ENCODE results near the gene SP1. TPM values are rescaled to one million over a fixed set of nuclear protein-coding genes. Genes with fewer than 3 reads are reported as not detected.

Gene SP1
- total RNA-seq, 1 donor from 2014 or later = 30.3 TPM

DNA sequence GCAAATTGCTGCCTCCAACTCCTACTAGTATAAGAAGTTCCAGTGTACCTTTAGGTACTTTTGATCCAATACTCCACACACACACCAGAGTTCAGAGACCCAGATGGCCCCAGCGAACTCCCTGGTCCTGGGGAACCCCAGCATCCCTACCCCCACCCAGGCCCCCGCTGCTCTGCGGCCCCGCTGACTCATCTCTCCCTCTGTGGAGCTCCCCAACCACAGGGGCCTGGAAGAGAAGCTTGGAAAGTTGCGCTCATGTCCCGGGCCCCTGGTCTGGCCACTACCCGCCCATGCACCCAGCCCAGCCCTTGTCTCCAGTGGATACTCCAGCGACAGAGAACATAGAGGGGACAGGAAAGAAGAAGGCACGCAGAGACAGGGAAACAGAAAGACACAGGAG, 39.6 kb upstream of the SP1 start:
- no peak overlapping the region for H3K4me3 ChIP-seq (ENCODE audit: low read length in 3 of 3)

DNA sequence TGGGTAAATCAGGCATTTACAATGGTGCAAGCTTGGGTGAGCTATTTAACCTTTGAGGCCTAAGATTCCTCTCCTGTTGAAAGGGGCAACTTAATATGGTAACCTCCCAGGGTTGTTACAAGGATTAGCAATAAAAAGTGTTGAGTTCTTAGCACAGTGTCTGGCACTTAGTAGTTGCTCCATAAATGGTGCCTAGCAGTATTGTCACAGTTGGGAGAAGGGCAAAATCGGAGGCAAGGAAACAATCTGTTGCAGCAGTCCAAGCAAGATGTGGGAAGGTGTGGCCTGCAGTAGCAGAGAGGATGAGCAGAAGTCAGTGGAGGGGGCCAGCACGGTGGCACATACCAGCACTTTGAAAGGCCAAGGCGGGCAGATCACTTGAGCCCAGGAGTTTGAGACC, 36.5 kb upstream of the SP1 start:
- Histone ChIP-seq H3K4me1 (ENCODE audit: control insufficient read depth in 3 of 3, insufficient read depth in 3 of 3, low read length in 3 of 3) (peaks cover 12 to 20% (median 18%) of the 10 kb centered on the region in 3 donors), H3K27me3 (ENCODE audit: control insufficient read depth in 3 of 3, insufficient read depth in 3 of 3, low read length in 3 of 3) (peaks cover 4 to 5% (median 4%) of the 10 kb centered on the region in 3 donors), H3K36me3 (ENCODE audit: control insufficient read depth in 3 of 3, insufficient read depth in 3 of 3, low read length in 3 of 3) (no peaks in the 10 kb centered on the region), H3K9me3 (ENCODE audit: control insufficient read depth in 3 of 3, low read length in 3 of 3) (no peaks in the 10 kb centered on the region), H3K27ac (ENCODE audit: low read depth, low read length) (no peak overlapping the region), H3K4me3 (ENCODE audit: low read length in 3 of 3) (no peak overlapping the region), H3K9ac (ENCODE audit: low read depth in 1 of 3, low read length in 3 of 3) (no peak overlapping the region)

More for the DNA sequence above, 39.6 kb upstream of the SP1 start:
- Histone ChIP-seq H3K36me3 (ENCODE audit: control insufficient read depth in 3 of 3, insufficient read depth in 3 of 3, low read length in 3 of 3) (no peaks in the 10 kb centered on the region), H3K4me1 (ENCODE audit: control insufficient read depth in 3 of 3, insufficient read depth in 3 of 3, low read length in 3 of 3) (peaks cover 7 to 10% (median 9%) of the 10 kb centered on the region in 3 donors), H3K27ac (ENCODE audit: low read depth, low read length) (no peak overlapping the region), H3K9me3 (ENCODE audit: control insufficient read depth in 3 of 3, low read length in 3 of 3) (no peaks in the 10 kb centered on the region), H3K9ac (ENCODE audit: low read depth in 1 of 3, low read length in 3 of 3) (no peak overlapping the region), H3K27me3 (ENCODE audit: control insufficient read depth in 3 of 3, insufficient read depth in 3 of 3, low read length in 3 of 3) (peaks cover 25 to 31% (median 28%) of the 10 kb centered on the region in 3 donors)

DNA sequence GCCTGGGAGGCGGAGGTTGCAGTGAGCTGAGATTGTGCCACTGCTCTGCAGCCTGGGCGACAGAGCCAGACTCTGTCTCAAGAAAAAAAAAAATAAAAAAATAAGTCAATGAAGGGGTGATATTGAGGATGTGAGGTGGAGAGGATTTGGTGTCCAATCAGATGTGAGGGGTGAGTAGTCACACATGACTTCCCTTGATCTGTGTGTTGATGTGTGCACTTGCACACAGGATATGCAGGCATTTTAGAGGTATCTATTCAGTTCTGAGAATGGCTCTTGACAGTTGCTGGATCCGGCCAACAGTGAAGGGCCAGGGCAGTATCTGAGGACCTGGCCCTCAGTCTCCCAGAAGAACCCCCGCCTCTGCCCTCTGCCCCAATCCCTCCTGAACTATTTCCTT, 36.0 kb upstream of the SP1 start:
- Histone ChIP-seq H3K9me3 (ENCODE audit: control insufficient read depth in 3 of 3, low read length in 3 of 3) (no peaks in the 10 kb centered on the region), H3K4me3 (ENCODE audit: low read length in 3 of 3) (no peak overlapping the region), H3K27ac (ENCODE audit: low read depth, low read length) (no peak overlapping the region), H3K9ac (ENCODE audit: low read depth in 1 of 3, low read length in 3 of 3) (peak overlapping the region in 1 of 3 donors; percentile 72), H3K36me3 (ENCODE audit: control insufficient read depth in 3 of 3, insufficient read depth in 3 of 3, low read length in 3 of 3) (no peaks in the 10 kb centered on the region), H3K27me3 (ENCODE audit: control insufficient read depth in 3 of 3, insufficient read depth in 3 of 3, low read length in 3 of 3) (no peaks in the 10 kb centered on the region), H3K4me1 (ENCODE audit: control insufficient read depth in 3 of 3, insufficient read depth in 3 of 3, low read length in 3 of 3) (peaks cover 12 to 20% (median 18%) of the 10 kb centered on the region in 3 donors)

DNA sequence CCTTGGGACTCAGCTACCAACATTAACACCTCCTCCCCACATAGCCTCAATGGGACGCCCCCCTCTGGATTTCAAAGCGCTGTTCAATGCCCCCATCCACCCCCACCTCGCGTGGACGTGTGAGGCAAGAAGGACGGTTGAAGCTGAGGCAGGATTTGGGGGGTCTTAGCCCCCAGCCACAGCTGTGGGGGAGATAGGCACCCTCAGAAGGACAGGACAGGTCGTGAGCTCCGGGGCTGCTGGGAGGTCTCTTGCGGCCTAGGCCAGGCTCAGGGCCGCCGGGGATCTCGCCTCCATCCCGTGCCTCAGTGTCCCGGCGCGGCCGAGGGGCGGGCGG, 35.5 kb upstream of the SP1 start:
- H3K27me3 ChIP-seq (ENCODE audit: control insufficient read depth in 3 of 3, insufficient read depth in 3 of 3, low read length in 3 of 3) = no peaks in the 10 kb centered on the region
- no peak overlapping the region for H3K27ac ChIP-seq (ENCODE audit: low read depth, low read length)
- peaks cover 12 to 20% (median 18%) of the 10 kb centered on the region in 3 donors for H3K4me1 ChIP-seq (ENCODE audit: control insufficient read depth in 3 of 3, insufficient read depth in 3 of 3, low read length in 3 of 3)
- H3K9me3 ChIP-seq (ENCODE audit: control insufficient read depth in 3 of 3, low read length in 3 of 3) = no peaks in the 10 kb centered on the region
- no peaks in the 10 kb centered on the region for H3K36me3 ChIP-seq (ENCODE audit: control insufficient read depth in 3 of 3, insufficient read depth in 3 of 3, low read length in 3 of 3)
- H3K4me3 ChIP-seq (ENCODE audit: low read length in 3 of 3) = peak overlapping the region; percentile 49 to 56 (median 54)
- peak overlapping the region in 2 of 3 donors; percentile 68 to 72 for H3K9ac ChIP-seq (ENCODE audit: low read depth in 1 of 3, low read length in 3 of 3)

DNA sequence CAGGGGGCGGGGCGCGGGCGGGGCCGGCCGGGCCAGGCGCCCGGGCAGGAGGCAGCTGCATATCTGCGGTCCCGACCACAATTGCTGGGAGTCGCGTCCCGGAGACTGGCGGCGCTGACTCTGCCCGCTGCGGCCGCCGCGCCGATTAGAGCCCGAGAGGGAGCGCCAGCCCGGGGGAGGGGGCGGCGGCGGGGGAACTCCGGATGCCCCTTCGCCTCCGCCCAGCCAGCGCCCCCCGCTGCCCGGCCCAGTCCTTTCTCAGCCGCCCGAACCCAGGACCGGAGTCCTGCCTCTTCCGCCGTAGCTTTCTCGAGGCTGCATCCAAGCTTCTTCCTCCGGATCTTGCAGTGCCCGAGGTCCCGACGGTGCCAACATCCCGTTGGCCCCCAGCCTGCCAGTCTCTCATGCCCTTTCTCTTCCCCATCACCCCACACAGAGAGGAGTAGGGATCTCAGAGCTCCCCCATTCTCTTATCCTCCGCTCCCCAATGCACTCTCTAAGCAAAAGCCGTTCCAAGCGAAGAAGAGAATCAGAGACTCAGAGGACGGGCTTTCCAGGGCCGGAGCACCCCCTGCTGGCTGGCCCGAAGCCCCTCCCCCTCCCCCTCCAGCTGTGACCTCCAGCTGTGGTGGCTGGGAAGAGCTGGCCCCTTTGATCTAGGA, 35.0 kb upstream of the SP1 start:
- no peaks in the 10 kb centered on the region for H3K36me3 ChIP-seq (ENCODE audit: control insufficient read depth in 3 of 3, insufficient read depth in 3 of 3, low read length in 3 of 3)
- peaks cover 12 to 20% (median 18%) of the 10 kb centered on the region in 3 donors for H3K4me1 ChIP-seq (ENCODE audit: control insufficient read depth in 3 of 3, insufficient read depth in 3 of 3, low read length in 3 of 3)
- H3K9ac ChIP-seq (ENCODE audit: low read depth in 1 of 3, low read length in 3 of 3) = peak overlapping the region; percentile 66 to 79 (median 74)
- peak overlapping the region; percentile 73 for H3K27ac ChIP-seq (ENCODE audit: low read depth, low read length)
- no peaks in the 10 kb centered on the region for H3K27me3 ChIP-seq (ENCODE audit: control insufficient read depth in 3 of 3, insufficient read depth in 3 of 3, low read length in 3 of 3)
- peak overlapping the region; percentile 80 to 84 (median 81) for H3K4me3 ChIP-seq (ENCODE audit: low read length in 3 of 3)
- no peaks in the 10 kb centered on the region for H3K9me3 ChIP-seq (ENCODE audit: control insufficient read depth in 3 of 3, low read length in 3 of 3)

DNA sequence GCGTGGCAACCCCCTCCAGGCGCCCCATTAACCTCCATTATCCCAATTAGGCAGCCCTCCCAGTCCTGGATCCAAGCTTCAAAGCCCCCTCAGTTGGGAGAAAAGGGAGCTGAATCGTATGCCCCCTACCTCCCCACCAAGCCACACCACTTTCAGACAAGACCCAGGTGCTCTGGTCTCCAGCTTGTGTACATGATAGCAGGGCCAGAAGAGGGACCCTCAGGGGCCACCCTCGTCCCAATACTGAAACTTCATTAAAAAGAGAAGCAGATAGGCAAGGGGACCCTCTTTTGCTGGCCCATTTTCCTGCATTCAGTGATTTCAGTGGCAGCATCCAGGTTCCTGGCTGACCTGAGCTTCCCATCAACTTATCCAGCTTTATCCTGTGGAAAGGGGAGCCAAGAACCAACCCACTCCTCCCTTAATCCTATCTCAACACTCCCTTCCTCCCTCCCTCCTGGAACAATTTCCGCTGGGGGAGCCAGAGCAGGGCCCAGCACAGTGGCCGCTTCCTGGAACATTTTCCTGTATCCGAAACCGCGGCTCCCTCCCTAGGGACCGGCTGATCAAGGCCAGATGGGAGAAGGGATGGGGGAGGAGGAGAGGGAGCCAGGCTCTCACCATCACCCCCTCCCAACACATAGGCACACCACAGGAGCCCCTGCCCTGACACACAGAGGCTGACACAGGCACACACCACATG, 34.3 kb upstream of the SP1 start:
- H3K4me1 ChIP-seq (ENCODE audit: control insufficient read depth in 3 of 3, insufficient read depth in 3 of 3, low read length in 3 of 3) = peaks cover 12 to 20% (median 18%) of the 10 kb centered on the region in 3 donors
- peak overlapping the region; percentile 73 for H3K27ac ChIP-seq (ENCODE audit: low read depth, low read length)
- H3K36me3 ChIP-seq (ENCODE audit: control insufficient read depth in 3 of 3, insufficient read depth in 3 of 3, low read length in 3 of 3) = no peaks in the 10 kb centered on the region
- peak overlapping the region; percentile 38 to 45 (median 38) for H3K9ac ChIP-seq (ENCODE audit: low read depth in 1 of 3, low read length in 3 of 3)
- H3K9me3 ChIP-seq (ENCODE audit: control insufficient read depth in 3 of 3, low read length in 3 of 3) = no peaks in the 10 kb centered on the region
- peak overlapping the region in 1 of 3 donors; percentile 80 for H3K4me3 ChIP-seq (ENCODE audit: low read length in 3 of 3)
- no peaks in the 10 kb centered on the region for H3K27me3 ChIP-seq (ENCODE audit: control insufficient read depth in 3 of 3, insufficient read depth in 3 of 3, low read length in 3 of 3)

DNA sequence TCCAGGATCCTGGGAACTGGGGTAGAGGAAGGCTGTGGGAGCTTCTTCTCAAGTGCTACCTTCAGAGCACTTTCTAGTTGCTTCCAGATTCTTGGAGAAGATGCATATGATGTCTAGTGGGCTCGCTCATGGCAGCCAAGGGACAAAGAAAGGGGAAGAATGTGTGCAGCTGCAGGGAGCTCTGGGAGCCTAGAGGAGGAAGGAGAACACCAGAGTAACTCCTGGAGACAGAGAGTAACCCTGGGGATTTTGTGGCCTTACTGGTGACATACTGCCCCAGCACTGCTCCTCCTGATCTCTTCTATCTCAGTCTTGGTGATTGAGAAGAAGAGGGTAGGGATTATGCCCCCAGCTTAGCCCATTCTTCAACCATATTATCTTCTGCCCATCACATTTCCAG, 33.5 kb upstream of the SP1 start:
- Histone ChIP-seq H3K9ac (ENCODE audit: low read depth in 1 of 3, low read length in 3 of 3) (no peak overlapping the region), H3K4me1 (ENCODE audit: control insufficient read depth in 3 of 3, insufficient read depth in 3 of 3, low read length in 3 of 3) (peaks cover 12 to 20% (median 18%) of the 10 kb centered on the region in 3 donors), H3K36me3 (ENCODE audit: control insufficient read depth in 3 of 3, insufficient read depth in 3 of 3, low read length in 3 of 3) (no peaks in the 10 kb centered on the region), H3K4me3 (ENCODE audit: low read length in 3 of 3) (no peak overlapping the region), H3K27ac (ENCODE audit: low read depth, low read length) (peak overlapping the region; percentile 73), H3K9me3 (ENCODE audit: control insufficient read depth in 3 of 3, low read length in 3 of 3) (no peaks in the 10 kb centered on the region), H3K27me3 (ENCODE audit: control insufficient read depth in 3 of 3, insufficient read depth in 3 of 3, low read length in 3 of 3) (no peaks in the 10 kb centered on the region)

DNA sequence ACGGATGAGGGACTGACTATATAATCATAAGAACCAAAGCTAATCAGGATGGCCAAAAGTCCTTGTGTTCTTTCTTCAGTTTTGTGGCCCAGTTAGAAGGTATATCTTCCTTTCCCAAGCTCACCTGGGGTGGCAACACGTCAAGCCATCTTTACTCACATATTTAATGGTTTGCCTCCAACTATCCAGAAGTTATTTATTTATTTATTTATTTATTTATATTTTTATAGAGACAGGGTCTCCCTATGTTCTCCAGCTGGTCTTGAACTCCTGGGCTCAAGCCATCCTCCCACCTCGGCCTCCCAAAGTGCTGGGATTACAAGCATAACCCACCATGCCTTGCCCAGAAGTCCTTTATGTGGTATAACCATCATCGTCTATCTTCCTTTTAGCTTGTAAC, 32.1 kb upstream of the SP1 start:
- H3K27me3 ChIP-seq (ENCODE audit: control insufficient read depth in 3 of 3, insufficient read depth in 3 of 3, low read length in 3 of 3) = no peaks in the 10 kb centered on the region
- no peak overlapping the region for H3K27ac ChIP-seq (ENCODE audit: low read depth, low read length)
- H3K4me3 ChIP-seq (ENCODE audit: low read length in 3 of 3) = no peak overlapping the region
- H3K4me1 ChIP-seq (ENCODE audit: control insufficient read depth in 3 of 3, insufficient read depth in 3 of 3, low read length in 3 of 3) = peaks cover 12 to 23% (median 20%) of the 10 kb centered on the region in 3 donors
- no peaks in the 10 kb centered on the region for H3K9me3 ChIP-seq (ENCODE audit: control insufficient read depth in 3 of 3, low read length in 3 of 3)
- H3K36me3 ChIP-seq (ENCODE audit: control insufficient read depth in 3 of 3, insufficient read depth in 3 of 3, low read length in 3 of 3) = no peaks in the 10 kb centered on the region
- H3K9ac ChIP-seq (ENCODE audit: low read depth in 1 of 3, low read length in 3 of 3) = no peak overlapping the region

DNA sequence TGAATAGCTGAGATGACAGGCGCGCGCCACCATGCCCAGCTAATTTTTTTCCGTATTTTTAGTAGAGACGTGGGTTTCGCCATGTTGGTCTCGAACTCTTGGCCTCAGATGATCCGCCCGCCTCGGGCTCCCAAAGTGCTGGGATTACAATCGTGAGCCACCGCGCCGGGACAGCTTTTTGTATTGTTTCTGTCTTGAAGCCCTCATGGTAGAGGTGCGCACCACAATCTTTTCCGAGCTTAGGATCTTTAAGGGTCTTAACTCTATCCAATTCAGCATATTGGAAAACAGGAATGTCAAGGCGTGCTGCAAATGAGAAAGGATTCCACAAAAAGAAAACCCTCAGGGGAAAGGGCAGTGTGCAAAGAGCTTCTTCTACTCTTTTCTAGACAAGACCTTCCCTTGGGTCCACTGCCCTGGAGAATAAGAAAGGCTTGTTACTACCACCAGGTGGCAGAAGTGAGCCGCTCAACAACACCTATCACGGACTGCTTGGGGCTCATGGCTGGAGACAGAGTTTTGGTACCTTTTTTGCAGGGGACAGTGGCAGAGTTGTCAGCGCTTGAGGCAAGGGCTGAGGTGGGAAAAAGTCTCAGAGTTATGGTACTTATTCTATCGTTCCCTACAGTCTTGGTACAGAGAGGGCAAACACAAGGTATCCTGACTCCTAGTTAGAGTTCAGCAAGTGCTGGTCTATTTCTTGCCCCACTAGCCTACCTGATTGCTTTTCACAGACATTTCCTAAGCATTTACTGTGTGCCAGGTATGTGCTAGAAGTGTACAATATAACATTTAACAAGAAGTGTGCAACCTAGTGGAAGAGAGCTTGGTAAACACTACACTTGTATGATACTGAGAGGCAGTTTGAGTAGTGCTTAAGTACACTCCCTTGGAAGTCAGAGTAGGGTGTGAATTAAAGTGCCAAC, 27.4 kb upstream of the SP1 start:
- H3K36me3 ChIP-seq (ENCODE audit: control insufficient read depth in 3 of 3, insufficient read depth in 3 of 3, low read length in 3 of 3) = no peaks in the 10 kb centered on the region
- peak overlapping the region in 1 of 3 donors; percentile 47 for H3K9ac ChIP-seq (ENCODE audit: low read depth in 1 of 3, low read length in 3 of 3)
- H3K9me3 ChIP-seq (ENCODE audit: control insufficient read depth in 3 of 3, low read length in 3 of 3) = no peaks in the 10 kb centered on the region
- H3K27ac ChIP-seq (ENCODE audit: low read depth, low read length) = no peak overlapping the region
- no peaks in the 10 kb centered on the region for H3K27me3 ChIP-seq (ENCODE audit: control insufficient read depth in 3 of 3, insufficient read depth in 3 of 3, low read length in 3 of 3)
- H3K4me3 ChIP-seq (ENCODE audit: low read length in 3 of 3) = no peak overlapping the region
- peaks cover 0 to 5% (median 3%) of the 10 kb centered on the region in 3 donors for H3K4me1 ChIP-seq (ENCODE audit: control insufficient read depth in 3 of 3, insufficient read depth in 3 of 3, low read length in 3 of 3)
